GM21825 (cell line): ENCODE data around the gene LIPE.

ENCODE experiments used
- ATAC-seq: cut with Tn5 transposase; IDR thresholded peaks from one replicate; pipeline ENCODE4 v1.9.1; 2021; ENCODE audit warnings: mild to moderate bottlenecking, moderate library complexity; ENCODE audit not compliant: unreplicated experiment

Gene LIPE

GRCh38 chr19:42412661-42413076 lies 14.5 kb downstream of the LIPE start:
- ATAC-seq = no peak

GRCh38 chr19:42412227-42412626 lies 15.0 kb downstream of the LIPE start:
- no peak for ATAC-seq

GRCh38 chr19:42411581-42412178 lies 15.5 kb downstream of the LIPE start:
- no peak for ATAC-seq

- ATAC-seq = no peak
These were observed 16.8 kb downstream of the LIPE start for GRCh38 chr19:42410371-42410770.

- ATAC-seq = no peak
These were observed 17.7 kb downstream of the LIPE start for GRCh38 chr19:42409477-42409876.

GRCh38 chr19:42407816-42408175 lies 19.4 kb downstream of the LIPE start:
- no peak for ATAC-seq

GRCh38 chr19:42407085-42407815 lies 19.9 kb downstream of the LIPE start:
- no peak for ATAC-seq

GRCh38 chr19:42406111-42406510 lies 21.1 kb downstream of the LIPE start:
- ATAC-seq = no peak

- no peak for ATAC-seq
These were observed 23.6 kb downstream of the LIPE start for GRCh38 chr19:42403586-42403985.

- no peak for ATAC-seq
These were observed 24.6 kb downstream of the LIPE start for GRCh38 chr19:42402376-42403116.

GRCh38 chr19:42401365-42402303 lies 25.6 kb downstream of the LIPE start:
- ATAC-seq = no peak

- no peak for ATAC-seq
These were observed 26.8 kb downstream of the LIPE start for GRCh38 chr19:42400404-42400803.

GRCh38 chr19:42397263-42398166 lies 29.7 kb downstream of the LIPE start:
- no peak for ATAC-seq

GRCh38 chr19:42396381-42397262 lies 30.6 kb downstream of the LIPE start:
- peak; percentile 91 for ATAC-seq

GRCh38 chr19:42394751-42395150 lies 32.4 kb downstream of the LIPE start:
- no peak for ATAC-seq

GRCh38 chr19:42392165-42392564 lies 35.0 kb downstream of the LIPE start:
- ATAC-seq = no peak

GRCh38 chr19:42389899-42390298 lies 37.3 kb downstream of the LIPE start, which contains the start of gene CNFN:
CNFN (minus strand) TSS chr19:42390297; CDS start chr19:42389037, 1,260 bp downstream.
- no peak for ATAC-seq

- ATAC-seq = no peak
These were observed 38.2 kb downstream of the LIPE start for GRCh38 chr19:42388851-42389489.
